ENCODE measurements around the gene PROM2. TPM values are rescaled to one million over a fixed set of nuclear protein-coding genes. Genes with fewer than 3 reads are reported as not detected.

Gene PROM2
- total RNA-seq, 2 experiments from 2014 or later, result 0.60 to 0.73 TPM

DNA sequence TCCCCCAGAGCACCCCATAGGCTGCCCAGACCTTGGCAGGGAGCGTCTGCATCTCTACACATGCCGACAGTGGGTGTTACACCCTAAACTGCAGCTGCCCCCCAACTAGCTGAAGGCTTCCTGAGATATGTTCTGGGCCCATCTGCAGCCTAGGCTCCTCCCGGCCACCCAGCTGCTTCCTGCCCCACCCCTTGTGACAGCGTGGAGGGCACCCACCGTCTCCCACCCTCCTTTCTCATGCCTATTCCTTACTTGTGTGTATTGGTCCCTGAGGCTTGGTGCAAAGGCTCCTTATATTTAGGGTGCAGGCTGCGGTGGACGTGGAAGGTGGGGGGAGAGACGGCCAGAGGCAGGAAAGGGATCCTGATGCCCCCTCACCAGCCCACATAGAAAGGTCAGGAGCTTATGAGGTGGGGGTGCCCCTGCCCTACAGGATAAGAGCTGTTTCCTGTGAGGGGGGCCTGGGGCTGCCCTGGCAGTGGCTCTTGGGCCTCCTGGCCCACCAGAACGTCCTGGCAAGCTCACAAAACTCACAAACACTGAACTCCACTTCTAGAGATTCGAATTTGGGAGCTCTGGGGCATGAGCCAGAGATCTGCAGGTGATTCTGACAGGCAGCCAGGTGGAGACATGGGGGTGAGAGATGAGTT is 7.3 kb upstream of the PROM2 start:
- CTCF ChIA-PET, result no interaction called here
- POLR2A ChIA-PET, result no interaction called here
- Mint-ChIP-seq H3K9me3 (no peaks in the 10 kb centered on the region), H3K4me3 (no peak overlapping the region), H3K27ac (no peak overlapping the region), H3K36me3 (ENCODE audit: low read depth) (no peaks in the 10 kb centered on the region), H3K27me3 (peaks cover 12% of the 10 kb centered on the region), H3K4me1 (ENCODE audit: low read depth) (no peaks in the 10 kb centered on the region)
- H3K4me1 ChIP-seq (ENCODE audit: insufficient read depth, low read length), result no peaks in the 10 kb centered on the region
- TF ChIP-seq, protein P1, sequence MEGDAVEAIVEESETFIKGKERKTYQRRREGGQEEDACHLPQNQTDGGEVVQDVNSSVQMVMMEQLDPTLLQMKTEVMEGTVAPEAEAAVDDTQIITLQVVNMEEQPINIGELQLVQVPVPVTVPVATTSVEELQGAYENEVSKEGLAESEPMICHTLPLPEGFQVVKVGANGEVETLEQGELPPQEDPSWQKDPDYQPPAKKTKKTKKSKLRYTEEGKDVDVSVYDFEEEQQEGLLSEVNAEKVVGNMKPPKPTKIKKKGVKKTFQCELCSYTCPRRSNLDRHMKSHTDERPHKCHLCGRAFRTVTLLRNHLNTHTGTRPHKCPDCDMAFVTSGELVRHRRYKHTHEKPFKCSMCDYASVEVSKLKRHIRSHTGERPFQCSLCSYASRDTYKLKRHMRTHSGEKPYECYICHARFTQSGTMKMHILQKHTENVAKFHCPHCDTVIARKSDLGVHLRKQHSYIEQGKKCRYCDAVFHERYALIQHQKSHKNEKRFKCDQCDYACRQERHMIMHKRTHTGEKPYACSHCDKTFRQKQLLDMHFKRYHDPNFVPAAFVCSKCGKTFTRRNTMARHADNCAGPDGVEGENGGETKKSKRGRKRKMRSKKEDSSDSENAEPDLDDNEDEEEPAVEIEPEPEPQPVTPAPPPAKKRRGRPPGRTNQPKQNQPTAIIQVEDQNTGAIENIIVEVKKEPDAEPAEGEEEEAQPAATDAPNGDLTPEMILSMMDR (IDR thresholded peaks at IDR 0.05), result no peak
- ATAC-seq (ENCODE audit: poor library complexity) (no peak), DNase-seq (peak in 1 of 14 experiments; percentile 4)
- H3K27ac ChIP-seq (ENCODE audit: low read depth in 1 of 2, low read length in 2 of 2), result no peak overlapping the region
- H3K36me3 ChIP-seq (ENCODE audit: insufficient read depth, low read length), result no peaks in the 10 kb centered on the region
- no peak overlapping the region for H3K4me3 ChIP-seq (ENCODE audit: low read length)
- H3K9me3 ChIP-seq (ENCODE audit: control insufficient read depth in 1 of 2, insufficient read depth in 1 of 2, low read length in 2 of 2), result peaks cover 0 to 10% of the 10 kb centered on the region in 2 experiments
- intact Hi-C loops (cut with DNase I, micrococcal nuclease), result no loop called here
- H3K27me3 ChIP-seq (ENCODE audit: control insufficient read depth in 1 of 2, insufficient read depth in 2 of 2, low read length in 2 of 2), result no peaks in the 10 kb centered on the region

DNA sequence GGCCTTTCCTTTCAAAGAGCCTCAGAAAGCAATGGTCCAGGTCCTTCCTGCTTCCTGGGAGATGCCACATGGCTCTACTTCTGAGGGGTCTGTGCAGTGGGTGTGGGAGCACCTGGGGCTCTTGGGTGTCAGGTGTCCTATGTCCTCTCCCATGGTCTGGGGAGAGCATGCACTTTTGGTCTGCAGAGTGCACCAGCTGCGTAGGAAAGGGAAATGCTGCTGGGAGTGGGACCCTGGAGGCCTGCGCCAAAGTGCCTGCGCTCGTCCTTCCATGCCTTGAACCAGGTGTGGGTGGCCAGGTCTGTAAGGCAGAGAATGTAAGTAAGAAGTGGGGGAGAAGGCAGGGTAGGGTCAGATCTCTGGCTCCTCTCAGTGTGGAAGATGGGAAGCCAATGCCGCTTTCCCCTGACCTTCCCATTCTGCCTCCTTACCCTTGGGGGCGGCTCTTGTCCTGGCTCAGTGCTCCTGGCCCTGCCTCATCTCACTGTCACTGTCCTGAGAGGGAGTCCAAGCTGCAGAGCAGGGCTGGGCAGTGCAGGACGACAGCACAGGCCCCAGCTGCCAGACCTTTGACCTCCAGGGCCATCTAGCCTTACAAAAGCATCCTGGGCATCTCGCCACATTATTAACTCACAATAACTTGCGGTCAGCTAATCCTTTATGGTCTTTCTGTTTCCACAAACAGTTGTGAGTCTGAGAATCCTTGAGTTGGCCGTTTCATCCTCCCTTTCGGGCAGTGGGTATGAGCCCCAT is 6.6 kb upstream of the PROM2 start:
- intact Hi-C loops (cut with DNase I, micrococcal nuclease), result no loop called here
- no peak for ATAC-seq (ENCODE audit: poor library complexity)
- Histone ChIP-seq H3K4me1 (ENCODE audit: insufficient read depth, low read length) (no peaks in the 10 kb centered on the region), H3K36me3 (ENCODE audit: insufficient read depth, low read length) (no peaks in the 10 kb centered on the region), H3K27ac (ENCODE audit: low read depth in 1 of 2, low read length in 2 of 2) (no peak overlapping the region), H3K27me3 (ENCODE audit: control insufficient read depth in 1 of 2, insufficient read depth in 2 of 2, low read length in 2 of 2) (no peaks in the 10 kb centered on the region), H3K4me3 (ENCODE audit: low read length) (no peak overlapping the region), H3K9me3 (ENCODE audit: control insufficient read depth in 1 of 2, insufficient read depth in 1 of 2, low read length in 2 of 2) (peaks cover 0 to 10% of the 10 kb centered on the region in 2 experiments)
- ChIA-PET CTCF (no interaction called here), POLR2A (no interaction called here)
- H3K36me3 Mint-ChIP-seq (ENCODE audit: low read depth), result no peaks in the 10 kb centered on the region
- DNase-seq, result peak in 1 of 14 experiments; percentile 17
- no peak overlapping the region for H3K27ac Mint-ChIP-seq
- TF ChIP-seq, protein P1 (IDR thresholded peaks at IDR 0.05), result no peak
- H3K4me1 Mint-ChIP-seq (ENCODE audit: low read depth), result no peaks in the 10 kb centered on the region
- no peak overlapping the region for H3K4me3 Mint-ChIP-seq
- no peaks in the 10 kb centered on the region for H3K9me3 Mint-ChIP-seq
- peaks cover 7% of the 10 kb centered on the region for H3K27me3 Mint-ChIP-seq

DNA sequence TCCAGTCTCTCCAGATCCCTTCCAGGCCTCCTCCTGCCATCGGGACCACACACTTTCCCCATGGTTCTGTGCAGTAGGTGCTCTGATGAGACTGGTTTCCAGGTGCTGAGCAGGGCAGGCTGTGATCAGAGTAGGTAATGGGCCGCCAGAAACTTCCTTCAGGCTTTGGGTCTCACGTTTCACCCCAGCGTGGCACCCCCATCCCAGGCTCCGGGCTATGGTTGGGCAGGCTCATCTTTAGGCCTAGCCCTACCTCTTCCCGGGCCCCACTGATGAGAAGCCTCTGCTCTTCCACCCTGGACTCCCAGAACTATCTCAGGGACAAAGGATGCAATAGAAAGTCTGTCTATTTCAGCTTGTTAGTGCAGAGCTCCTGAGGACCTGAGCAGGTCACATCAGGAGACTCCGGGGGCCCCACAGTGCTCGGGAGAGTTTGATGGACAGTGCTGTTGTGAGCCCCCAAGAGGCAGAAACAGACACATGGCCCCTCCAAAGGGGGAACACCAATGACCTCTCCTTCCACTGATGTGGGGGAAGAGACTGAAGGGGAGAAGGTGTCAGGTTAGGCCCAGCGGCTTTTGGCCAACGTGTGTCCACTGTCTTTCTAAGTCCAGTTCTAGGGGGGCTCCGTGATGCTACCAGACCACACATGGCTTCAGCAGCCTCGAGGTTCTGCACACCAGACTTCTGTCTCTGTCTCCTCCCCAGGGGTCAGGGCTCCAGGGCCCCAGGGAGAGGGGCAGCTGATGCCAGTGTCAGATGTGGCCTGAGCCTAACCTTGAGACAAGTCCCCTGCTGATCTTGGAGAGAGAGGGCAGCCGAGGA is 5.8 kb upstream of the PROM2 start:
- H3K36me3 Mint-ChIP-seq (ENCODE audit: low read depth), result no peaks in the 10 kb centered on the region
- Histone ChIP-seq H3K4me1 (ENCODE audit: insufficient read depth, low read length) (no peaks in the 10 kb centered on the region), H3K9me3 (ENCODE audit: control insufficient read depth in 1 of 2, insufficient read depth in 1 of 2, low read length in 2 of 2) (peaks cover 0 to 10% of the 10 kb centered on the region in 2 experiments), H3K36me3 (ENCODE audit: insufficient read depth, low read length) (no peaks in the 10 kb centered on the region), H3K27me3 (ENCODE audit: control insufficient read depth in 1 of 2, insufficient read depth in 2 of 2, low read length in 2 of 2) (no peaks in the 10 kb centered on the region), H3K4me3 (ENCODE audit: low read length) (no peak overlapping the region), H3K27ac (ENCODE audit: low read depth in 1 of 2, low read length in 2 of 2) (no peak overlapping the region)
- TF ChIP-seq, protein P1 (IDR thresholded peaks at IDR 0.05), result no peak
- ATAC-seq (ENCODE audit: poor library complexity) (no peak), DNase-seq (peak in 1 of 14 experiments; percentile 17)
- H3K4me1 Mint-ChIP-seq (ENCODE audit: low read depth), result no peaks in the 10 kb centered on the region
- intact Hi-C loops (cut with DNase I, micrococcal nuclease), result no loop called here
- no peak overlapping the region for H3K4me3 Mint-ChIP-seq
- H3K9me3 Mint-ChIP-seq, result no peaks in the 10 kb centered on the region
- POLR2A ChIA-PET, result no interaction called here
- H3K27me3 Mint-ChIP-seq, result peaks cover 7% of the 10 kb centered on the region
- CTCF ChIA-PET, result no interaction called here
- no peak overlapping the region for H3K27ac Mint-ChIP-seq
